HUES48 (cell line): ENCODE data around the gene SATB2.

Experiments used
- H3K27ac ChIP-seq: one replicate; pipeline ENCODE4 v1.7.0; 2013; ENCODE audit warnings: low read depth, low read length, inconsistent platforms
- H3K27me3 ChIP-seq: 2 replicates; pipeline ENCODE4 v1.6.1; 2013; ENCODE audit warnings: mild to moderate bottlenecking, low read length; ENCODE audit not compliant: control insufficient read depth, insufficient read depth
- H3K36me3 ChIP-seq: 2 replicates; pipeline ENCODE4 v1.6.1; 2013; ENCODE audit warnings: low read length; ENCODE audit not compliant: control insufficient read depth, insufficient read depth
- H3K4me1 ChIP-seq: 2 replicates; pipeline ENCODE4 v1.6.1; 2013; ENCODE audit warnings: mild to moderate bottlenecking, low read length; ENCODE audit not compliant: control insufficient read depth, insufficient read depth
- H3K4me3 ChIP-seq: 2 replicates; pipeline ENCODE4 v1.5.1; 2013; ENCODE audit warnings: mild to moderate bottlenecking, low read depth, low read length
- H3K9ac ChIP-seq: 2 replicates; pipeline ENCODE4 v1.6.1; 2013; ENCODE audit warnings: mild to moderate bottlenecking, low read depth, low read length, moderate library complexity
- H3K9me3 ChIP-seq: 2 replicates; pipeline ENCODE4 v1.6.1; 2013; ENCODE audit warnings: low read length; ENCODE audit not compliant: control insufficient read depth, insufficient read depth

The SATB2 gene

GRCh38 chr2:199458806-199459285 is 1.1 kb upstream of the SATB2 start:
- H3K4me1 ChIP-seq: peaks cover 21% of the 10 kb centered on the region
- H3K27me3 ChIP-seq: peaks cover 78% of the 10 kb centered on the region
- no peak overlapping the region for H3K9ac ChIP-seq
- H3K36me3 ChIP-seq: no peaks in the 10 kb centered on the region
- peak overlapping the region; percentile 84 for H3K4me3 ChIP-seq
- H3K9me3 ChIP-seq: no peaks in the 10 kb centered on the region
- H3K27ac ChIP-seq: peak overlapping the region; percentile 6

DNA sequence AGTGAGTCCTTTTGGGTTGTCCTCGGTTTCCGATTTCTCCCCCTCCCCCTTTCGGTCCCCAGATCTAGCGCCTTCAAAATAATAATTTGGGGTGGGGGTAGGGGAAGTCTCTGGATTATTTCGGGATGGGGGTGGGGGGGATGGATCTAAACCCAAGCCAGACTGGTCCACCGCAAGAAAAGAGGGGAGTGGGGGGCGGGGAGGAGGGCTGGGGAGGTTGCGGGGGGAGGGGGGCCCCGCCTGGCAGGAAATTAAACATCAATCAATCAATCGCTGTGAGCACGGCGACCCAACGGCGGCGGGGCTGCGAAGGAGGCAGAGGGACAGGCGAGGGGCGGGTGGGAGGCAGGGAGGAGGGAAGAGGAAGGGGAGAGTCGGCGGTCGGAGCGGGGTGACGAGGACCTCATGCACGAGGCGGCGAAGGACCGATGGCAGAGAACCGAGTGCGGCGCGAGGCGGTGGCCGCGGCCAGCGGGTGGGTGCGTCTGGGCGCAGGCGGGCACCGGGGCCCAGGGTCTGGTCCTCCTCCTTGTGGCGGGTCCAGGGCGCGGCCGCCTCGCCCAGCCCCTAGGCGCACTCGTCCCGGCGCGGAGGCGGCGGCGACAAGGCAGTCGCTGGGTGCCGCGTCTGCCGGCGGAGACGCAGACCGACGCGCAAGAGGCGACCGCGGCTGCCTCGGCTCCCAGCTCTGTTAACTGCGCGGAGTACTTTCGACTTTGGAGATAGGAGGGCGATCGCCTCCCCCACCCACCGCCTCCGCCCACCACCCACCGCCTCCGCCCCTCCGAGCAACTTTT is 468 bp upstream of the SATB2 start:
- peaks cover 21% of the 10 kb centered on the region for H3K4me1 ChIP-seq
- H3K9ac ChIP-seq: no peak overlapping the region
- no peaks in the 10 kb centered on the region for H3K36me3 ChIP-seq
- peaks cover 77% of the 10 kb centered on the region for H3K27me3 ChIP-seq
- H3K9me3 ChIP-seq: no peaks in the 10 kb centered on the region
- H3K4me3 ChIP-seq: peak overlapping the region; percentile 84
- H3K27ac ChIP-seq: no peak overlapping the region

GRCh38 chr2:199456383-199457146 is 1.2 kb downstream of the SATB2 start:
- Histone ChIP-seq H3K27me3 (peaks cover 61% of the 10 kb centered on the region), H3K9me3 (no peaks in the 10 kb centered on the region), H3K9ac (no peak overlapping the region; the same call in 1 of the 2 replicates), H3K36me3 (no peaks in the 10 kb centered on the region), H3K4me1 (peaks cover 21% of the 10 kb centered on the region), H3K4me3 (peak overlapping the region; percentile 75), H3K27ac (no peak overlapping the region)

- Histone ChIP-seq H3K4me1 (peaks cover 17% of the 10 kb centered on the region), H3K9me3 (no peaks in the 10 kb centered on the region), H3K27ac (no peak overlapping the region), H3K27me3 (peaks cover 53% of the 10 kb centered on the region), H3K4me3 (peak overlapping the region; percentile 60), H3K9ac (no peak overlapping the region), H3K36me3 (no peaks in the 10 kb centered on the region)
Measured at GRCh38 chr2:199455545-199456382, 2.0 kb downstream of the SATB2 start.

DNA sequence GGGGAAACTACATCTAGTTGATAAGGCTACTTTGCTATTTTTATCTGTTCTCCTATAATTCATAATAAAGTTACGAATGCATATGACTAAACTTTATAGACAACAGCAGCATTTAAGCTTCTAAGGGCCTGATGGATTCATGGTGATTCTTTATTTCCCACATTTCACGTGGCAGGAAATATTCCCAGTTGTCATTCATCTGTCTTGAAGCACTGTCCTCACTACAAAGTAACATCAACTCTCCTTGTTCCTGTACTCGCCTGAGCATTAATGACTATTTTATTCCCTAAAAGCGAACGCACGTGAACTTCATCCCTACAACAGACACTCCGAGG is 2.6 kb downstream of the SATB2 start:
- H3K4me3 ChIP-seq: peak overlapping the region; percentile 60
- H3K9ac ChIP-seq: no peak overlapping the region
- no peaks in the 10 kb centered on the region for H3K36me3 ChIP-seq
- peaks cover 12% of the 10 kb centered on the region for H3K4me1 ChIP-seq
- H3K9me3 ChIP-seq: no peaks in the 10 kb centered on the region
- H3K27ac ChIP-seq: no peak overlapping the region
- peaks cover 47% of the 10 kb centered on the region for H3K27me3 ChIP-seq

DNA sequence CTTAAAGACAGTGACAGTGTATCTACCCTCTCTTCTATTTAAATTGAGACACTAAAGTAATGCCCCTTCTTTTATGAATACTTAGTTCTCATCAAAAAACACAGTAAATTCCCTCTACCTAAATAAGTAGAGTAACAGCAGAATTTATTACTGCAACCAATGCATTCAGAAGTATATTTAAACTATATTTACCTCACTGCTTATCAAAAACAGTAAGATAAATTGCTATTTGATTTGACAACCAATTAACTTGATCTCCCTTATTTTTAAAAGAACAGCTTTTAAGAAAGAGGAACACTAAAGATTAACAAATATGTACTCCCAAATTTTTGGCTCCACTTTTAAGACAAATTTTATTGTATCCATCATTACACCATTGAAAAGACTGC is 4.8 kb downstream of the SATB2 start:
- no peak overlapping the region for H3K27ac ChIP-seq
- peaks cover 44% of the 10 kb centered on the region for H3K27me3 ChIP-seq
- no peak overlapping the region for H3K4me3 ChIP-seq
- H3K9me3 ChIP-seq: no peaks in the 10 kb centered on the region
- no peak overlapping the region for H3K9ac ChIP-seq
- H3K4me1 ChIP-seq: peaks cover 10% of the 10 kb centered on the region; the same call in 1 of the 2 replicates
- H3K36me3 ChIP-seq: no peaks in the 10 kb centered on the region

GRCh38 chr2:199452260-199452990 is 5.3 kb downstream of the SATB2 start:
- Histone ChIP-seq H3K4me3 (no peak overlapping the region), H3K36me3 (no peaks in the 10 kb centered on the region), H3K9ac (no peak overlapping the region), H3K27me3 (peaks cover 40% of the 10 kb centered on the region), H3K27ac (no peak overlapping the region), H3K4me1 (peaks cover 10% of the 10 kb centered on the region), H3K9me3 (no peaks in the 10 kb centered on the region)

DNA sequence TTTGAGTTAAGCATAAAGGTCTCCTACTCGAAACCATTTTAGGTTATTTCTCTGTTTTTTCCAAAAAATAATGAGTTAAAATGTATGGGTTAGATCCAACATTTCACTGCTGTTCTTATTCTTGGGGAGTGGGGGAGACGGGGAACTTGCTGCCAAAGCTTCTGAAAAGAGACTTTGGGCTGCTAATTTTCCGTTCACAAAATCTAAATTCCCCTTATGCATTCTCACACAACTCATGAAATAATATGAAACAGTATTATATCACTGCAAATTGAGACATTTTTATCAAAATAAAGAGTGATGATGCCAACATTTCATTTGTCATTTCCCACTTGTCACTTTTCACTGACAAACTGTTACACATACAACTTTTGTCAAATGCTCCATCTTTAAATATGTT is 7.8 kb downstream of the SATB2 start:
- Histone ChIP-seq H3K9ac (no peak overlapping the region), H3K4me1 (peaks cover 12% of the 10 kb centered on the region; the same call in 1 of the 2 replicates), H3K27me3 (peaks cover 16% of the 10 kb centered on the region), H3K27ac (no peak overlapping the region), H3K36me3 (no peaks in the 10 kb centered on the region), H3K9me3 (no peaks in the 10 kb centered on the region), H3K4me3 (no peak overlapping the region)

- Histone ChIP-seq H3K9ac (no peak overlapping the region), H3K9me3 (no peaks in the 10 kb centered on the region), H3K4me1 (peaks cover 12% of the 10 kb centered on the region; the same call in 1 of the 2 replicates), H3K27me3 (peaks cover 11% of the 10 kb centered on the region), H3K4me3 (no peak overlapping the region), H3K27ac (no peak overlapping the region), H3K36me3 (no peaks in the 10 kb centered on the region)
Measured at GRCh38 chr2:199449455-199449854, 8.3 kb downstream of the SATB2 start.

DNA sequence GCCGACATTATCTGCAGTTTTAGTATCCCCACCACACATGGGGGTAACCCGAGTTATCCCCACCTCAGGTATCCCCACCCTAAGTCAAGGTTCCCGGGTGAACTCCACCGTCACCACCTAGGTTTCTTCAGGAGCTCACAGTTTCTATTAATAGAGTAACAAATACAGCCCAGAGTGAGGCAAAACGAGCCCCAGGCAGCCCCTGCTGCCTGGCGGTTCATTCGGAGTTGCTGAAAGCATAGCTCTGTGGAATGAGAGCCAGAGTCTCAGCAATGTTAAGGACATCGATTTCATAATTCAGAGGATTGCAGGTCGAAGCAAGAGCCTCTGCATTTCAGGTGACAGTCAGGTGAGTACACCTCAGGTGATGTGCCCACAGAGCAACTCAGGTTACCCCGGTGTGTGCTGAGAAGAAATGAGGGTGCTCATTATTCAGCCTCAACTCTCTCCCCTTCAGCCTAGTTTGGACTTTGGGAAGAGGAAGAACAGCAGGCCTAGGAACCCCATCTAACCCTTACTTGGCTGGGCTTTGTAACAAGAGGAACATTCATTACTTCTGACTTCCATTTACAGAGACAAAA is 10.7 kb downstream of the SATB2 start:
- H3K36me3 ChIP-seq: no peaks in the 10 kb centered on the region
- no peak overlapping the region for H3K27ac ChIP-seq
- no peaks in the 10 kb centered on the region for H3K9me3 ChIP-seq
- no peak overlapping the region for H3K9ac ChIP-seq
- H3K27me3 ChIP-seq: no peaks in the 10 kb centered on the region
- H3K4me3 ChIP-seq: no peak overlapping the region
- H3K4me1 ChIP-seq: peaks cover 12% of the 10 kb centered on the region; the same call in 1 of the 2 replicates
